GM13976 (cell line): ENCODE data around the gene KYAT1.
A peak's percentile ranks its signal among the peaks of the same experiment; 100 is the strongest.
"Not testable (repeated sequence)": the region's sequence is repeated elsewhere in the genome, so short reads cannot be mapped to it uniquely, and the experiment has no call there.

ENCODE experiments used
- DNase-seq: peaks from one replicate; pipeline ENCODE4 v3.0.0; 2012; ENCODE audit warnings: low spot score
- CTCF ChIP-seq: IDR thresholded peaks from 2 replicates; pipeline ENCODE4 v1.5.1; 2012; ENCODE audit warnings: borderline replicate concordance, mild to moderate bottlenecking; ENCODE audit not compliant: insufficient read depth; ENCODE audit errors: extremely low read depth, missing control alignments, control extremely low read depth
- in situ Hi-C: fragments of 300-500 bp; cut with MboI; formaldehyde crosslinking; loops from one replicate; pipeline ENCODE4 v1.12.0; 2022; ENCODE audit warnings: low sequenced_read_pairs, mixed read lengths, inconsistent platforms; ENCODE audit not compliant: unreplicated experiment

KYAT1 gene

DNA sequence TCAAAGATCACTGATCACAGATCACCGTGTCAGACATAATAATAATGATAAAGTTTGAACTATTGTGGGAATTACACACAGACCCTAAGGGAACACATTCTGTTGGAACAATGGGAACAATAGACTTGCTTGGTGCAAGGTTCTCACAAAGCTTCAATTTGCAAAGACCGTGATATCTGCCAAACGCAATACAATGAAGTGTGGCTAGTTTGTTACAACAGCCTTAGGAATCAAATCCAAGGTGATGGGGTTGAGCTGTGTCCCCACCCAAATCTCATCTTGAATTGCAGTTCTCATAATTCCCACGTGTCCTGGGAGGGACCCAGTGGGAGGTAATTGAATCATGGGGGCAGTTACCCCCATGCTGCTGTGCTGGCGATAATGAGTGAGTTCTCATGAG, 20.8 kb downstream of the KYAT1 start:
- in situ Hi-C loops: loop anchor here (10.0 kb wide), 1 partner anchor 64 kb away; the partner anchor contains the start of gene PHYHD1
- DNase-seq: no peak
- TF ChIP-seq CTCF: no peak

GRCh38 chr9:128858476-128858875, 23.3 kb downstream of the KYAT1 start:
- in situ Hi-C loops, DNase-seq: not testable (repeated sequence)

DNA sequence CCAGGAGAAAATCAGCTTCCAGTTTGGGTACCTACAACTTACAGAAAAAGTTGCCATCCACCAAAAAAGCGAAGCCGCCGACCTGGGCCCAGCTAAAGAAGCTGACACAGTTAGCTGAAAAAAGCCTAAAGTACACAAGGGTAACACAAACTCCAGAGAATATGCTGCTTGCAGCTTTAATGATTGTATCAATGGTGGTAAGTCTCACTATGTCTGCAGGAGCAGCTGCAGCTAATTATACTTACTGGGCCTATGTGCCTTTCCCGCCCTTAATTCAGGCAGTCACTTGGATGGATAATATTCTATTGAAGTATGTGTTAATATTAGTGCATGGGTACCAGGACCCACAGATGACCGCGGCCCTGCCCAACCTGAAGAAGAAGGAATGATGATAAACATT, 27.3 kb downstream of the KYAT1 start:
- in situ Hi-C loops, DNase-seq: not testable (repeated sequence)

GRCh38 chr9:128852646-128853045, 29.1 kb downstream of the KYAT1 start:
- in situ Hi-C loops, DNase-seq: not testable (repeated sequence)

GRCh38 chr9:128851779-128852600, 29.8 kb downstream of the KYAT1 start:
- in situ Hi-C loops, DNase-seq: not testable (repeated sequence)

- DNase-seq, in situ Hi-C loops: not testable (repeated sequence)
Observed at GRCh38 chr9:128851024-128851423, 30.7 kb downstream of the KYAT1 start.

DNA sequence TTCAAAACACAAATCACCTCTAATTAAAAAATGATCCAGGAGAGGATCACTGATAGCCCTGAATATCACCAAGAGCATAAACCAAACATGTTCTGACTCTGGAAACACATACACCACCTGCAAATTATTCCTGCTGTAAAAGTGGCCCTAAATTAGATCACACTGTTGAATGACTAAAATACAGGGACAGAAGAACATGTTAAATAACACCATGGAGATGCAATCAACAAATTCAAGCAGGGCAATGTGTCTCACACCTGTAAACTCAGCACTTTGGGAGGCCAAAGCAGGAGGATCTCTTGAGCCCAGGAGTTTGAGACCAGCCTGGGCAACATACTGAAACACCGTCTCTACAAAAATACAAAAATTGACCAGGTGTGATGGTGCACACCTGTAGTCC, 33.9 kb downstream of the KYAT1 start:
- TF ChIP-seq CTCF: no peak
- no peak for DNase-seq
- in situ Hi-C loops: no loop called here

DNA sequence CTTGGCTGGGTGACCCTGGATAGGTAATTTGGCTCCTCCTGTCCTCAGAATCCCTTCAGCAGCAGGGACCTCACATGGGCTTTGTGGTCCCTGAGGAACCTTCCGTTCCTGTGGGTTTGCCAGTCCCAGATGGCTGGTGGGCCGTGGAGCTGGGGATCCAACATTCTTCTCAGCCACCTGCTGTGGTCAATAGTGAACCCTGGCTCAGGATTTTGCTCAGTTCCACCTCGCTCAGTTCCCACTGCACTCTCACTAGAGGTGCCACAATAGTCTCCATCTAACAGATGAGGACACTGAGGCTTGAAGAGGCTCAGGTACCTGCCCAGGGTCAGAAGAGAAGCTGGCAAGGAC, 35.1 kb downstream of the KYAT1 start:
- TF ChIP-seq CTCF: no peak
- in situ Hi-C loops: no loop called here
- no peak for DNase-seq

GRCh38 chr9:128845186-128845931, 36.4 kb downstream of the KYAT1 start:
- no peak for TF ChIP-seq CTCF
- peak; percentile 20 for DNase-seq
- in situ Hi-C loops: no loop called here

- DNase-seq, in situ Hi-C loops: not testable (repeated sequence)
Observed at GRCh38 chr9:128843171-128843570, 38.6 kb downstream of the KYAT1 start.
